A673 (cell line): ENCODE results near the gene TRPC6.

ENCODE experiments used
- CTCF ChIP-seq: fragments of 300-800, 200-600 bp; sonication (generic); conservative IDR thresholded peaks from 2 replicates; pipeline ENCODE4 v1.5.1; 2017; ENCODE audit warnings: low read depth, mild to moderate bottlenecking, antibody characterized with exemption, low read length, moderate library complexity, mixed read lengths
- EZH2 ChIP-seq: fragments of 200-600 bp; sonication (generic); IDR thresholded peaks from 2 replicates; pipeline ENCODE4 v1.6.1; 2017; ENCODE audit warnings: borderline replicate concordance, low read depth, mild to moderate bottlenecking, mixed read lengths, antibody characterized with exemption, low read length; ENCODE audit not compliant: poor library complexity, severe bottlenecking

- TF ChIP-seq EZH2 (no peak), CTCF (no peak)
Measured at GRCh38 chr11:101510591-101510990, 73.2 kb downstream of the TRPC6 start.
